Epithelial cell of prostate (primary cell): ENCODE data around the gene IFNA2.
"Not testable (repeated sequence)": the region's sequence is repeated elsewhere in the genome, so short reads cannot be mapped to it uniquely, and the experiment has no call there.

Source experiments
- DNase-seq: peaks from one replicate; pipeline ENCODE4 v3.0.0-alpha.2; 2011; ENCODE audit warnings: low read depth, low spot score
- H3K27ac ChIP-seq: fragments of 450-650 bp; 2 replicates; pipeline ENCODE4 v1.5.1; 2017; ENCODE audit warnings: mild to moderate bottlenecking

Gene IFNA2

GRCh38 chr9:21385131-21385670, at the start of gene IFNA2:
IFNA2 (minus strand) TSS chr9:21385398; CDS start chr9:21385329, 69 bp downstream.
- no peak for DNase-seq
- no peak within 1 kb of the TSS for H3K27ac ChIP-seq

DNA sequence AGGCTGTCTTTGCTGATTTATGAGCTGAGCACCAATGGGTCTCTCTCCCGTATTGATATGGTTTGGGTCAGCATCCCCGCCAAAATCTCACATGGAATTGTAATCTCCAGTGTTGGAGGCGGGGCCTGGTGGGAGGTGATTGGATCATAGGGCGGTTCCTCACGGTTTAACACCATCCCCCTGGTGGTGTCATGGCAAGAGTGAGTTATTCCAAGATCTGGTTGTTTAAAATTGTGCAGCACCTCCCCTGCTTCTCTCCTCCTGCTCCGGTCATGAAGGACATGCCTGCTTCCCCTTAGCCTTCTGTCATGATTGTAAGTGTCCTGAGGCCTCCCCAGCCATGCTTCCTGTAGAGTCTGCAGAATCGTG, 49.8 kb upstream of the IFNA2 start:
- DNase-seq, H3K27ac ChIP-seq: not testable (repeated sequence)

- DNase-seq: no peak
- H3K27ac ChIP-seq: no peak overlapping the region
Observed at GRCh38 chr9:21434202-21435014, 49.2 kb upstream of the IFNA2 start.

DNA sequence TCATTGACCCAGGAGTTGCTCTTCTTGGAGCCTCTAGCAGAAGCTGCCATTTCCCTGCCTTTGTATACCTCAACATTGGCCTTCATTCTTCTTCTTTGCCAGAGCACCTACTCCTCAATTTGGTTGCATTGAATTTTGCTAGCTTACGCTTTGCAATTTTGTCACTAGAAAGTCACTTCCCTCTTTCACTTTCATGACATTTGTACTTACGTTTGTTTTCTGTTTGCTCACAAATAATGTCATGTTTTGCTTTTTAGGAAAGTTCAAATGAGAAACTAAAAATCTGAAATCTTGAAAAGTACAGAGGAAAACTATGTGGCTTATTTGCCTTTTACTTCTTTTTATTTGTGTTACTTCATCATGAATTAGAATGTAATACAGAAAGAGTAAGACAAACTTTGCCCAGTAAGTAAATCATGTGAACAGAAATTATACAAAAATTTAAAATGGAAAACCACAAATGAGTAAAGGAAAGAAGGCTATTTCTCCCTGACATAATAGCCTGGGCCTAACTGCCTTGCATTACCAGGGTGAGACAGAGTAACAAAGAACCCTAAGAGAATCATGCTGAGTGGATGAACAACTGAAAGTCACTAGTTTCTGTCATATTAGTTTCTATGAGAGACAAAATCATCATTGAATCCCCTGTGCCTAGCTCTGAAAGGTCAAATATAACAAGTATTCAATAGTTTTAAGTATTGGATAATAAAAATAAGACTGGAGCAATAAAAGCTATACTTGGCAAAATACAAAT, 47.7 kb upstream of the IFNA2 start:
- H3K27ac ChIP-seq: no peak overlapping the region
- DNase-seq: no peak

GRCh38 chr9:21429191-21429590, 44.0 kb upstream of the IFNA2 start:
- DNase-seq: no peak
- no peak overlapping the region for H3K27ac ChIP-seq

- no peak for DNase-seq
- H3K27ac ChIP-seq: no peak overlapping the region
Observed at GRCh38 chr9:21428235-21428634, 43.0 kb upstream of the IFNA2 start.

DNA sequence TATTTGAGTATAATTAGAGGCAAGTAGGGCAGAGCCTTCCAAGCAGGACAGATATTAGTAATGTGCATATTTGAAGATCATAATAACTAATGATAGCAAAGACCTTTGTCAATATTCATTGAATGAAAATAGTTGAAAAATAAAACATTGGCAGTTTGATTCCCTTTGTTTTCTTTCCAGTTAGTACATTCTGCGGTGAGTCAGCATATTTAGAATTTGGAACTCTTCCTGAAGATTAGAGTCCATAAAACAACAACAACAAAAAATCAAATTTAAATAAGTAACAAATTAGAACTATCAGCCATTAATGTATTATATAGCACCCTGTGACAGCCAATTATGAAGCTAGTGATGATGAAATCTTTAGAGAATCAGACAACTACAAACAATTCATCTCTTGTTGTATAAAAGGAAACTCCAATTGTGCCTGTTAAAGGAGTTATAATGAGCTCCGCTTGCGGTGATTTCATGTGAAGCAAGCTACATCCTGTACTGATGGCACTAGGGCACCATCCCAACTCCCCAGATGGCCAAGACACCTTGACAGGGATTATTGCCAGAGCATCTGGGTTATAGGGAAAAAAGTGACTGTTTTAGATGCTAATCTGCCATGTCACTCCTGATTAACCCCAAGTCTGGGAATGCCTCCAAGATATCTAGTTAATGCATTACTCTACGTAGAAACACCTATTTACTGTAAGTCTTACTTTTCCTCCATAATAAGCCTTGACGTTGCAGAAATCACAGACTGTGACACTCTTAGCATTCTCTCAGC, 30.5 kb upstream of the IFNA2 start:
- DNase-seq: no peak
- H3K27ac ChIP-seq: no peak overlapping the region

DNA sequence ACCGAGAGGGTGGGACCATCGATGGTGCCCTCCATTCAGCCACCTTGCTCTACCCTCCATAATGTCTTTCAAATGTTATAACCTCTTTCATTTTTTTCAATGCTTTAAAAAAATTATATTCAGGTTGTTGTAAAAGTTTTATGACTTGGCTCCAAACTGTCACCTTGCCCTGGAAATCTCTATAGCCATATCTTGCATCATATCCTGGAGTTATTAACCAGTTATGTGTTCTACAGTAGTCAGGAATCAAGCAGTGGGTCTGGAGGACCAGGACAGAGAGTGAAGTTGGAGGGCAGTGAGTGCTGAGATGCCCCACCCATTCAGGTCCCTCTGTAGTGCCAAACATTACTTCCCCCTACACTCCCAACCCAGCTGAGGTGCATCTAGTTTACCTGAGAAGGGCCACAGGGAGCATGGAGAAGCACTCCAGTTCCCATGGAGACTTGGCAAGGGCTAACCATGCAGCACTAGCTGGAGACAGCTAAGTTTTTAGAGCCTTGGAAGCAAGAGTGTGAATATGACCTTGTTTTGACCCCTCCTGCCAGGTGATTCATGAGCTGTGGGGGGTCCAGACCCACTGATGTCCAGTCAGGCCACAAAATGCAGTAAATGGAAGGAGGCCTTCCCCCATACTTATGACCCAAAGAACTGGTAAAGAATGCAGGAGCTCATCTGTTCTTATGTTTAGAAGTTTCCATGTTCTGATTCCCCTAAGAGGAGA, 29.2 kb upstream of the IFNA2 start:
- no peak overlapping the region for H3K27ac ChIP-seq
- no peak for DNase-seq

DNA sequence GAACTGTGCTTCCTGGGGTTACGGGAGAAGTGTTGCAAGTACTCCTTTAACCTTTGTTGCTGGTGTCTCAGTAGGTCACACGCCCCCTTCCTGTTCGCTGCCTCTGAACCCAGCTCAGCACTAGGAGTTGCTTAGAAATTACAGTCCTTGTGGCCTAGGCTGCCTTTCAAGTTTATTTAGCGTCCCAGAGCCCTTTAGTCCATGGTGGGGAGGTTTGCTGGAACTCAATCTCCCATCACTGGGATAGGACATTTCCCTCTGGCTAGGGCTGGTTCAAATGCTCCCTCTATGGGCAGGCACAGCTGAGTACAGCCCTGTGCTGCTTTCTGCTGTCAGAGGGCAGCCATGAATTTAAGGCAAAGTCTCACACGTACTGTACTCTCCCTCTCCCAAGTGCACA, 28.4 kb upstream of the IFNA2 start:
- H3K27ac ChIP-seq: no peak overlapping the region
- DNase-seq: no peak

DNA sequence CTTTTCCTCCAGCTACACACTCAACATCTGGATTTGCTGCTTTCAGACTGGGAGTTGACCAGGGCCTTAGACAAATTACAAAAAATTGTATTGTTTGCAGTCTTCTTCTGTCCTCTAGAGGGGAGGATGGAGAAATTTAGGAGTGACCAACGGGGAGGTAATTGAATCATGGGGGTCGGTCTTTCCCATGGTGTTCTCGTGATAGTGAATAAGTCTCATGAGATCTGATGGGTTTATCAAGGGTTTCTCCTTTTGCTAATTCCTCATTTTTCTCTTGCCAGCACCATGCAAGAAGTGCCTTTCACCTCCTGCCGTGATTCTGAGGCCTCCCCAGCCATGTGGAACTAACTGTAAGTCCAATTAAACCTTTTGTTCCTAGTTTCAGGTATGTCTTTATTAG, 28.0 kb upstream of the IFNA2 start:
- DNase-seq: no peak
- H3K27ac ChIP-seq: no peak overlapping the region

- DNase-seq: no peak
- no peak overlapping the region for H3K27ac ChIP-seq
Observed at GRCh38 chr9:21412107-21412506, 26.9 kb upstream of the IFNA2 start.

DNA sequence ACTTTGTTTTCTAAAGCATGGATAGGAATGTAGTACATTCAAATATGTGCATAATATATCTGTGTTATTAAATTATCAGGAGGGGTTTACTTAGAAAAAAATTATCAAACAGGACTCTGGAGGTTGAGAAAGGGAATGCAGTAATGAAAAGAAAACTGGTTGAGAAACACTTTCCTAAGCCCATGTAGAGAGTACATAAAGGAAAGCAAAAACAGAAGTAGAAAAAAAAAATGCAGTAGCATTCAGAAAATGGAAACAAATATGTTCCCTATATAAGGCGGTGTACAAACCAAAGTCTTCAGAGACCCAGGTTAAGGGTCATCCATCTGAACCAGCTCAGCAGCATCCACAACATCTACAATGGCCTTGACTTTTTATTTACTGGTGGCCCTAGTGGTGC, 23.6 kb upstream of the IFNA2 start, which contains the start of gene IFNA8:
IFNA8 (plus strand) TSS at position 301 of the 400 bp plus-strand sequence; CDS start at position 361, 60 bp downstream.
- no peak for DNase-seq
- no peak within 1 kb of the TSS for H3K27ac ChIP-seq

DNA sequence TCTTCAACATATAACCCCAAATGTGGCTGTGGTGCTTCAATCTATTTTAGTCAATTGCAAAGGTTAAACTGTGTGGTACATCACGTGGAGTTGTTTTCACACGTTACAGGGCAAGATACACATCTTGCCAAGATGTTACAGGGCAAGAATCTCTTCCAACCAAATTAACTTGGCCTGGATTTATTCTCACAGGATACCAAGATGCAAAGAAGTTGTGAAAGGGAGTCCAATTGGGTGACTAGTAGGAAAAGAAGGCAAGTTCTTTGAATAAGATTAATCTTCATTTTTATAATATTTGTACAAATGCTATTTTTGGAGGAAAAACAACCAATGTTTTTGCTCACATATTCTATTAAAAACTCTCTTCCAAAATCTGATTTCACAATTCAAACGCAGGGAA, 18.9 kb upstream of the IFNA2 start:
- H3K27ac ChIP-seq: no peak overlapping the region

DNA sequence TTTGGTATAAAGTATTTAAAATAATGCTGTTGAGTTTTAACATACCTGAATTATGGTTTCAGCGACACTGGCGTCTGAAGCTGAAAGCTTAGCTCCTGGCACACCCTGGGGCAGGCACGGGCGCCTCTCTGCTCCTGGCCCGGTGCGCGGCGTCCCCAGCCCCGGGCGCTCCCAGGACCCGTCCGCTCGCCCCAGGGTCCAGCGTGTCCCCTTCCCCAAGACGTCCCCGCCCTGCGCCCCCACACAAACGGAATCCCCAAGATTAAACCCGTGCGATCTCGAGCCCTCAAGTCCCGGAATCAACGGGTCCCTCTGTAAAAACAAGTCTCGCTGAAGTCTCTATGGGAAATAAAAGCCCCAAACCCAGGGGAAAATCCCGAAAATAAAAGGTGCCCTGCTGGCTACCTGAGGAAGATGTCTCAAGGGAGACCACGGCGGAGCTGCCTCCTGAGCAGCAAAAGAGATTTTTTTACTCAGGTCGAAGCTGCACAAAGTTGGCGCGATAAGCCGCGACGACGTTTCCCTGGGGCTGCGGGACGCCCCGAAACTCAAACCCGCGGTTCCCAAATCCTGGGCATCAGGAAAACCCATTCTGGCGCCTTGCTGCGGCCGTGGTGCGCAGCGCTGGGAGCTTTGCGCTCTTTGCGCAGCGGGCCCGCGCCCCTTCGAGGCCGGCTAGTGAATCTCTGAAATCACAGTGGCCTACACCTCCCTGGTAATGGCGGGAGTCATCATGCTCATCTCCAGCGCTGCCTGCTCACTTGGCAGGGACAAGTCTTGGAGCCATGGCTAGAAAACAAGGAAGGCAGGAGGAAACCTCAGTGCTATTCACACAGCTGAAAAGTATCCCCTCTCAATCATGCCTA, 17.4 kb upstream of the IFNA2 start:
- H3K27ac ChIP-seq: no peak overlapping the region
- DNase-seq: no peak

More for the DNA sequence above, 18.9 kb upstream of the IFNA2 start:
- DNase-seq: no peak

DNA sequence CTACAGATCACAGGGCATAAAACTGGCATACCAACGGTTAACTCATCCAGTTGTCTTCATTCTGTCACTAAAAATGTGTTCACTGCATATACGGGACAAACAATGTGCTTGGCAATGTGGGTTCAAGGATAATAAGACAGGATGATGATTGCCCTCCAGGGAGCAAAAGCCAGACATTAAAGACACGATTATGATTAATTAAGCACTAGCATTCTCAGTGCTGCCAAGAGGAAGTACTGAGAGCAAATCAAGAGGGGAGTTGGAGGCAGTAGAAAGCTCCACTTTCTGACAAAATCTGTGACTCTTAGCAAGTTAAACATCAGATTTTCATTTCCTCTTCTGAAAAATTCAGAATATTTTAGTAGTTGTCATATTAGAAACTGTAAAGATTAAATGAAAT, 14.8 kb upstream of the IFNA2 start:
- H3K27ac ChIP-seq: no peak overlapping the region
- no peak for DNase-seq

- no peak overlapping the region for H3K27ac ChIP-seq
- no peak for DNase-seq
Observed at GRCh38 chr9:21398955-21399489, 13.8 kb upstream of the IFNA2 start.

- H3K27ac ChIP-seq: no peak overlapping the region
- no peak for DNase-seq
Observed at GRCh38 chr9:21395778-21396717, 10.8 kb upstream of the IFNA2 start.

GRCh38 chr9:21392270-21392669, 7.1 kb upstream of the IFNA2 start:
- DNase-seq: no peak
- no peak overlapping the region for H3K27ac ChIP-seq
